ENCODE results near the gene UBE2D2.

DNA sequence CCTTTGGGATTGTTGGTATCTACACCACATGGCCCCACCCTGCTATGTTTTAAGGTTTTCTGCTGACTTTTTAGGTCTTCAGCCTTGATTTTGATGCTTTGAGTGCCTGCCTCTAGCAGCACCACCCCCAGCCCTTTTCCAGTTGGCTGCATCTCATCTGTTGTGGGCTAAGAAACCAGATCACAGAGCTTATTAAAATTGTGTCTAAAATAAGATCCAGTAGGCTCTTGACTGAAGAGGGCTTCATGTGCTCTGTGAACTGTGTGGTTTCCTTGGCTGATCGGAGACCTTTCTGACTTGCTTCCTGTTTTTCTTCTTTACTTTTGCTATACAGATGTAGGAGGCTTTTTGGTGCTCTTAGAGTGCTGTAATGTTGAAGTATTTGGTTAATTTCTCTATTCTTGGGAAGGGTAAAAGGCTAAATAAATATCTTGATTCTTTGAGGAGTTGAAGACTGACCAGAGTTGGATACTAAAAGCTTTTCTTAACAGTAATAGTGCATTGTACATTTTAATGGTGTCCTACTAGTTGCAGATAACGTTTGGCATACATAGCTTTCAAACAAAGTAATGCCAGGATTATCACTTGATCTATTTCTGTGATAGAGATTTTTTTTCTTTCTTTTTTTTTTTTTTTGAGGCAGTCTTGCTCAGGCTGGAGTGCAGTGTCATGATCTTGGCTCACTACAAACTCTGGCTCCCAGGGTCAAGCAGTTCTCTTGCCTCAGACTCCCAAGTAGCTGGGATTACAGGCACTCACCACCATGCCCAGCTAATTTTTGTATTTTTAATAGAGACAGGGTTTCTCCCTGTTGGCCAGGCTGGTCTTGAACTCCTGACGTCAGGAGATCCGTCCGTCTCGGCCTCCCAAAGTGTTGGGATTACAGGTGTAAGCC is 4.5 kb downstream of the UBE2D2 start:
- TF ChIP-seq, protein P1, sequence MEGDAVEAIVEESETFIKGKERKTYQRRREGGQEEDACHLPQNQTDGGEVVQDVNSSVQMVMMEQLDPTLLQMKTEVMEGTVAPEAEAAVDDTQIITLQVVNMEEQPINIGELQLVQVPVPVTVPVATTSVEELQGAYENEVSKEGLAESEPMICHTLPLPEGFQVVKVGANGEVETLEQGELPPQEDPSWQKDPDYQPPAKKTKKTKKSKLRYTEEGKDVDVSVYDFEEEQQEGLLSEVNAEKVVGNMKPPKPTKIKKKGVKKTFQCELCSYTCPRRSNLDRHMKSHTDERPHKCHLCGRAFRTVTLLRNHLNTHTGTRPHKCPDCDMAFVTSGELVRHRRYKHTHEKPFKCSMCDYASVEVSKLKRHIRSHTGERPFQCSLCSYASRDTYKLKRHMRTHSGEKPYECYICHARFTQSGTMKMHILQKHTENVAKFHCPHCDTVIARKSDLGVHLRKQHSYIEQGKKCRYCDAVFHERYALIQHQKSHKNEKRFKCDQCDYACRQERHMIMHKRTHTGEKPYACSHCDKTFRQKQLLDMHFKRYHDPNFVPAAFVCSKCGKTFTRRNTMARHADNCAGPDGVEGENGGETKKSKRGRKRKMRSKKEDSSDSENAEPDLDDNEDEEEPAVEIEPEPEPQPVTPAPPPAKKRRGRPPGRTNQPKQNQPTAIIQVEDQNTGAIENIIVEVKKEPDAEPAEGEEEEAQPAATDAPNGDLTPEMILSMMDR (IDR thresholded peaks at IDR 0.05): no peak
- no peak for TF ChIP-seq TCF7L2 (IDR thresholded peaks at IDR 0.05; ENCODE audit: low read depth, low read length)
- no peak for TF ChIP-seq SIN3A (IDR thresholded peaks at IDR 0.05; ENCODE audit: borderline replicate concordance, insufficient read depth, low read depth, low read length)
